Islet precursor cell (in vitro differentiated cells): ENCODE results near the gene ELL2.

Experiments used
- DNase-seq: peaks from one replicate; pipeline ENCODE4 v3.0.0-alpha.2; 2018

ELL2 gene

GRCh38 chr5:95956021-95956899 is 5.4 kb downstream of the ELL2 start:
- no peak for DNase-seq

- no peak for DNase-seq
These were observed 6.9 kb downstream of the ELL2 start for GRCh38 chr5:95954716-95955115.

- no peak for DNase-seq
These were observed 8.5 kb downstream of the ELL2 start for GRCh38 chr5:95953021-95953702.

- DNase-seq = no peak
These were observed 9.7 kb downstream of the ELL2 start for GRCh38 chr5:95951916-95952315.

GRCh38 chr5:95949810-95950209 is 11.8 kb downstream of the ELL2 start:
- no peak for DNase-seq

- no peak for DNase-seq
These were observed 13.0 kb downstream of the ELL2 start for GRCh38 chr5:95948631-95949030.

- no peak for DNase-seq
These were observed 15.2 kb downstream of the ELL2 start for GRCh38 chr5:95946451-95946850.

GRCh38 chr5:95942968-95943367 is 18.7 kb downstream of the ELL2 start:
- DNase-seq = no peak

- DNase-seq = no peak
These were observed 19.2 kb downstream of the ELL2 start for GRCh38 chr5:95942414-95942813.

- no peak for DNase-seq
These were observed 19.9 kb downstream of the ELL2 start for GRCh38 chr5:95941756-95942155.

GRCh38 chr5:95940758-95941682 is 20.6 kb downstream of the ELL2 start:
- DNase-seq = peak; percentile 72

GRCh38 chr5:95939465-95939864 is 22.2 kb downstream of the ELL2 start:
- DNase-seq = no peak

GRCh38 chr5:95938766-95939165 is 22.9 kb downstream of the ELL2 start:
- DNase-seq = no peak

- DNase-seq = no peak
These were observed 23.3 kb downstream of the ELL2 start for GRCh38 chr5:95938347-95938746.

- no peak for DNase-seq
These were observed 24.0 kb downstream of the ELL2 start for GRCh38 chr5:95937607-95938152.

- no peak for DNase-seq
These were observed 24.7 kb downstream of the ELL2 start for GRCh38 chr5:95936812-95937397.

- no peak for DNase-seq
These were observed 26.0 kb downstream of the ELL2 start for GRCh38 chr5:95935553-95936100.

- no peak for DNase-seq
These were observed 27.3 kb downstream of the ELL2 start for GRCh38 chr5:95934207-95934804.

- DNase-seq = no peak
These were observed 28.7 kb downstream of the ELL2 start for GRCh38 chr5:95932941-95933340.

- DNase-seq = no peak
These were observed 30.4 kb downstream of the ELL2 start for GRCh38 chr5:95931079-95931833.
